HEK293T (cell line): ENCODE measurements around the gene PDE3B.
A peak's percentile ranks its signal among the peaks of the same experiment; 100 is the strongest.

Experiments
- CTCF ChIA-PET: fragments of 350-600 bp; formaldehyde crosslinking; extraction: SDS; loops from one replicate; lab custom pipeline; 2021; ENCODE audit warnings: antibody characterized with exemption, inconsistent platforms; lab: Yijun Ruan, JAX
- POLR2A ChIA-PET: fragments of 350-600 bp; formaldehyde crosslinking; extraction: SDS; loops from one replicate; lab custom pipeline; 2020; ENCODE audit warnings: antibody characterized with exemption, inconsistent platforms; lab: Yijun Ruan, JAX
- DNase-seq: peaks from one replicate; pipeline ENCODE4 v3.0.0; 2012; ENCODE audit warnings: mixed read lengths; ENCODE audit errors: extremely low spot score
- ARNT ChIP-seq: fragments of 450-650 bp; IDR thresholded peaks from 2 replicates; pipeline ENCODE4 v1.6.1; 2017; ENCODE audit warnings: mild to moderate bottlenecking
- BHLHE40 ChIP-seq: fragments of 450-650 bp; IDR thresholded peaks from 2 replicates; pipeline ENCODE4 v1.6.1; 2016; ENCODE audit warnings: mild to moderate bottlenecking, moderate library complexity, borderline replicate concordance
- CTBP1 ChIP-seq: fragments of 450-650 bp; IDR thresholded peaks from 2 replicates; pipeline ENCODE4 v1.6.1; 2016; ENCODE audit warnings: borderline replicate concordance
- ELF4 ChIP-seq: fragments of 450-650 bp; IDR thresholded peaks from 2 replicates; pipeline ENCODE4 v1.6.1; 2017; ENCODE audit warnings: antibody characterized with exemption
- FOXA1 ChIP-seq: fragments of 450-650 bp; IDR thresholded peaks from 2 replicates; pipeline ENCODE4 v1.6.1; 2016; ENCODE audit warnings: mild to moderate bottlenecking
- FOXK2 ChIP-seq: fragments of 450-650 bp; IDR thresholded peaks from 2 replicates; pipeline ENCODE4 v1.6.1; 2016; ENCODE audit warnings: mild to moderate bottlenecking
- FOXM1 ChIP-seq: fragments of 450-650 bp; IDR thresholded peaks from 2 replicates; pipeline ENCODE4 v1.6.1; 2017; ENCODE audit warnings: mild to moderate bottlenecking, borderline replicate concordance
- HDGF ChIP-seq: fragments of 450-650 bp; IDR thresholded peaks from 2 replicates; pipeline ENCODE4 v1.6.1; 2017; ENCODE audit warnings: antibody characterized with exemption, borderline replicate concordance
- L3MBTL2 ChIP-seq: fragments of 450-650 bp; conservative IDR thresholded peaks from 2 replicates; pipeline ENCODE4 v1.6.1; 2016; ENCODE audit warnings: mild to moderate bottlenecking
- LEF1 ChIP-seq: fragments of 450-650 bp; IDR thresholded peaks from 2 replicates; pipeline ENCODE4 v1.6.1; 2017; ENCODE audit warnings: mild to moderate bottlenecking, borderline replicate concordance
- NFRKB ChIP-seq: fragments of 450-650 bp; IDR thresholded peaks from 2 replicates; pipeline ENCODE4 v1.6.1; 2016; ENCODE audit warnings: mild to moderate bottlenecking, moderate library complexity
- SP1 ChIP-seq: fragments of 450-650 bp; IDR thresholded peaks from 2 replicates; pipeline ENCODE4 v1.6.1; 2017
- SUZ12 ChIP-seq: fragments of 450-650 bp; IDR thresholded peaks from 2 replicates; pipeline ENCODE4 v1.6.1; 2016; ENCODE audit warnings: mild to moderate bottlenecking
- TARDBP ChIP-seq: fragments of 450-650 bp; IDR thresholded peaks from 2 replicates; pipeline ENCODE4 v1.6.1; 2016
- ZNF384 ChIP-seq: fragments of 450-650 bp; IDR thresholded peaks from 2 replicates; pipeline ENCODE4 v1.6.1; 2016
- TF ChIP-seq, protein P1 (sequence below): fragments of 450-650 bp; IDR thresholded peaks from 2 replicates; pipeline ENCODE4 v1.6.1; 2016

The PDE3B gene

DNA sequence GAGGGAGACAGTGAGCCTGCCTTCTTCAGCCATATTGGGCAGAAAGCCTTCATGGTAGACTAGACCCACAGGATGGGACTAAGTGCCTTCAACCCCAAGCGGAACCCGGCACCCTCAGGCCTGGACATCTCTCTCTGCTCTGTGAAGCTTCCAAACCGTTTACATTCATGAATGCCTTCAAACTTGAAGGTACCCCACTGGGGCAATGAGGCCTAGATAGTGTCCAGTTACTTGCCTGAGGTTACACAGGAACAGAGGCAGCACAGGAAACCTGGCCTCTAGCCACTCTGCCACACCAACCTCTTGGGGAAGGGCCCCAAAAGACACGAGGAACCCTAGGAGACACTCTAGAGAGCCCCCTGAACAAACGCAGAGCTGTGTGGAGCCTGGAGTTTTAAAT, 263.0 kb downstream of the PDE3B start:
- POLR2A ChIA-PET = interaction anchor here (1.8 to 2.0 kb wide), 2 partner anchors 15 to 116 kb away, joined by 9 to 16 read pairs; partner anchors contain the start of gene CYP2R1
- CTCF ChIA-PET = interaction anchor here (0.9 to 3.7 kb wide), 7 partner anchors 12 to 283 kb away, joined by 3 to 74 read pairs (median 11); partner anchors contain the start of gene CALCB
- no peak for DNase-seq
- TF ChIP-seq L3MBTL2 (no peak), TARDBP (no peak), ELF4 (no peak), LEF1 (no peak), FOXM1 (no peak), CTBP1 (no peak), BHLHE40 (no peak)

- DNase-seq = no peak
- ChIA-PET CTCF (interaction anchor here (0.6 to 3.7 kb wide), 19 partner anchors 9 to 384 kb away, joined by 3 to 74 read pairs (median 8); partner anchors contain the start of genes CALCB and CYP2R1), POLR2A (interaction anchor here (1.7 to 2.0 kb wide), 3 partner anchors 15 to 166 kb away, joined by 6 to 16 read pairs (median 9); partner anchors contain the start of genes CALCB and CYP2R1)
- TF ChIP-seq TARDBP (no peak), ARNT (no peak), LEF1 (no peak), ELF4 (no peak), L3MBTL2 (no peak)
Measured at GRCh38 chr11:14906993-14907392, 263.4 kb downstream of the PDE3B start.

DNA sequence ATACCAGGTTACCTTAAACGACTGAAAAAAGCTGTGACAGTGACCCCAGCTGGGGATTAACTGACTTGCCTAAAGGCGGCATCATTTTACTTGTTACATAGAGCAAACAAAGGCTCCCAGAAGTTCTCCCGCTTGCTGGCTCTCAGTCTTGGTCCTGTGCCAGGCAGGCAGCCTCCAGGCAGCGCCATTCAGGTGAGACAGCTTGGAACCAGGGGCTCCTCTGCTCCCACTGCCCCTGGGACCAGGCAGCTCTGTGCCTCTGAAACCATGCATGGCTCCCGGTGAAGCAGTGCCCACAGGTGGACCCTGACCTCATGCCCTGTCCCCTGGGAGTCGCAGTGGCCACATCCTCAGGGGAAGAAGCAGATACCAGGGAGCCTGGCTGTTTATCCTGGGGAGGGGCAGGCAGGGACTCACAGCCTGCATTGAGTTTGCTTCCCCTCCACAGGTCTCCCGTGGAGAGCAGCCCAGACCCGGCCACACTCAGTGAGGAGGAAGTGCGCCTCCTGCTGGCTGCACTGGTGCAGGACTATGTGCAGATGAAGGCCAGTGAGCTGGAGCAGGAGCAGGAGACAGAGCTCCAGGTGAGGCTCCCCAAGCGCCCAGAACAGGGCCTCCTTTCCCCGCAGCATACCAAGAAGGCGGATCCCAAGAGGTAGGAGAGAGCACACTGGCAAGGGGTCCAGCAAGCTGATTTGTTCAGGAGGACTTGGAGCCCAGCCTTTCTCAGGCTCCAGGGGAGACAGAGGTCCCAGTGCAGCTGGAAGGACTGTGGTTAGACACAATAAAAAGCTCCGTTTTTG, 264.0 kb downstream of the PDE3B start:
- peak; percentile 49 for DNase-seq
- TF ChIP-seq ZNF384 (no peak), L3MBTL2 (no peak), BHLHE40 (no peak), FOXK2 (no peak), NFRKB (no peak)
- TF ChIP-seq, protein P1, sequence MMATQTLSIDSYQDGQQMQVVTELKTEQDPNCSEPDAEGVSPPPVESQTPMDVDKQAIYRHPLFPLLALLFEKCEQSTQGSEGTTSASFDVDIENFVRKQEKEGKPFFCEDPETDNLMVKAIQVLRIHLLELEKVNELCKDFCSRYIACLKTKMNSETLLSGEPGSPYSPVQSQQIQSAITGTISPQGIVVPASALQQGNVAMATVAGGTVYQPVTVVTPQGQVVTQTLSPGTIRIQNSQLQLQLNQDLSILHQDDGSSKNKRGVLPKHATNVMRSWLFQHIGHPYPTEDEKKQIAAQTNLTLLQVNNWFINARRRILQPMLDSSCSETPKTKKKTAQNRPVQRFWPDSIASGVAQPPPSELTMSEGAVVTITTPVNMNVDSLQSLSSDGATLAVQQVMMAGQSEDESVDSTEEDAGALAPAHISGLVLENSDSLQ = no peak
- CTCF ChIA-PET = interaction anchor here (0.6 to 3.7 kb wide), 42 partner anchors 9 to 1178 kb away, joined by 3 to 74 read pairs (median 4); partner anchors contain the start of genes CALCB and CYP2R1
- POLR2A ChIA-PET = interaction anchor here (1.5 to 2.0 kb wide), 4 partner anchors 16 to 167 kb away, joined by 6 to 16 read pairs (median 8); partner anchors contain the start of genes CALCB and CYP2R1

DNA sequence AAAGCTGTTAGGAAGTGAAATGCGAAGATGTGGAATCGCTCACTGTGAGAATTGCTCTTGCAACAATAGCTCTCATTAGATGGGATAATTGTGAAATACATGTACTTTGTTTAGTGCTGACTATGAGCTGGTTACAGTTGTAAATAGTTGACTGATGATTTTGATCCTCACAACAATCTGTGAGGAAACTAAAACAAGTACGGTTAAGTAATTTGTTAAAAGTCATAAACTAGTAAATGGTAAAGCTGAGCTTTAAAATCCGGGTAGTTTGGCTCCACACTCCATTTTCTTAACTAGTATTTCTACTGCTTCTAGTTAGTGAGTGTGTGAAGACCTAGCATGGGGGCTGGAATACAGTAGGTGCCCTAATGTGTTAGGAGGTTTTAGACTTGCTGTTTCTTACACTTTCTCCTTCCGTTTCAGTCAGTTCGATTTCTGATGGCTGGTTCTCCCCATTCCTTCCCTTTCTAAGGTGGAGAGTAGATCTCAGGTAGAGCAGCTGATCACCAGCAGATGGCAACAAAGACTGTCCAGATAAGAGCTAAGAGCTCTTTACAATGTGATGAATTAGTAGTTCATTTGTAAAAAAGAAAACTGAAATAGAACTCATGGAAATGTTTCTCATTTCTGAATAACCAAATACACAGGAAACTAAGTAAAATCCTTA, 264.7 kb downstream of the PDE3B start:
- peak; percentile 41 for DNase-seq
- TF ChIP-seq ARNT = no peak
- TF ChIP-seq HDGF = no peak
- TF ChIP-seq BHLHE40 = no peak
- no peak for TF ChIP-seq FOXM1
- TF ChIP-seq ZNF384 = no peak
- TF ChIP-seq NFRKB = no peak
- no peak for TF ChIP-seq SUZ12
- no peak for TF ChIP-seq LEF1
- TF ChIP-seq FOXK2 = no peak
- ChIA-PET POLR2A (interaction anchor here (1.5 to 2.0 kb wide), 4 partner anchors 16 to 166 kb away, joined by 6 to 16 read pairs (median 8); partner anchors contain the start of genes CALCB and CYP2R1), CTCF (interaction anchor here (0.6 to 3.7 kb wide), 37 partner anchors 10 to 615 kb away, joined by 3 to 74 read pairs (median 5); partner anchors contain the start of genes CALCB and CYP2R1)

DNA sequence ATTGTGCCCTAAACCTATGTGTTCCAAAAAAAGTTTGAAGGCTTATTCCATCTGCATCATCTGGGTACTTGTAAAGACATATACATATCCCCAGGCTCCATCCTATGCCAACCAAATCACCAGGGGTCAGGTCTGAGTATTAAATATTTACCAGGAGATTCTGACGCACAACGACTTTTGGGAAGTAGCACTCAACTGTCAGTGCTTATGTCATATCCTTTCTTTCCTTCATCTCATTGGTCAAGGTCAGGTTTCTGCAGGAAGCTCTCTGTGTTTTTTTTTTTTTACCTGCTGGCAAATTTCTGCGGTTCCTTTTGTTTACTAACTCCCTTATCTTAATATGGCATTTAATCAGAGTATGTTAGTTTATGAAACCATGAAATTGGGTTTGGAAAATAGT, 270.9 kb downstream of the PDE3B start:
- ChIA-PET POLR2A (no interaction called here), CTCF (no interaction called here)
- no peak for TF ChIP-seq FOXA1
- TF ChIP-seq, protein P1 = no peak
- no peak for TF ChIP-seq TARDBP
- no peak for TF ChIP-seq BHLHE40
- no peak for TF ChIP-seq ZNF384
- no peak for TF ChIP-seq NFRKB
- no peak for TF ChIP-seq ARNT
- no peak for TF ChIP-seq FOXK2
- TF ChIP-seq ELF4 = no peak
- TF ChIP-seq CTBP1 = no peak
- DNase-seq = no peak

- ChIA-PET CTCF (interaction anchor here (0.5 kb wide), 1 partner anchor 1451 kb away, joined by 3 read pairs; no protein-coding TSS in a partner anchor), POLR2A (no interaction called here)
- TF ChIP-seq L3MBTL2 (no peak), NFRKB (no peak), ELF4 (no peak), ZNF384 (no peak), ARNT (no peak), LEF1 (no peak), BHLHE40 (no peak), SUZ12 (no peak), SP1 (no peak), TARDBP (no peak), CTBP1 (no peak), HDGF (no peak), FOXA1 (no peak)
- TF ChIP-seq, protein P1 = no peak
- no peak for DNase-seq
Measured at GRCh38 chr11:14916403-14916802, 272.8 kb downstream of the PDE3B start.
